Breast epithelium (tissue), 3 donors: Measurements from ENCODE around the gene LUZP1.

Experiments used
- CTCF ChIP-seq, 3 donors: fragments of 450-650 bp; IDR thresholded peaks; one replicate each; pipeline ENCODE4 v1.5.1; 2016 to 2017; ENCODE audit warnings: antibody characterized with exemption in 3 of 3, mild to moderate bottlenecking in 3 of 3, moderate library complexity in 3 of 3
- POLR2A ChIP-seq: fragments of 450-650 bp; IDR thresholded peaks from one replicate; pipeline ENCODE4 v1.6.1; 2016; ENCODE audit warnings: antibody characterized with exemption, mild to moderate bottlenecking, moderate library complexity
- POLR2AphosphoS5 ChIP-seq, 3 donors: sonication (generic); formaldehyde crosslinking; IDR thresholded peaks; one replicate each; pipeline ENCODE4 v1.6.1; 2017; ENCODE audit warnings: antibody characterized with exemption in 3 of 3

GRCh38 chr1:23111600-23112535 is 56.8 kb downstream of the LUZP1 start:
- TF ChIP-seq POLR2A: no peak
- TF ChIP-seq CTCF (IDR thresholded peaks at IDR 0.05): no peak
- TF ChIP-seq POLR2AphosphoS5 (IDR thresholded peaks at IDR 0.05): no peak
